Astrocyte (in vitro differentiated cells and primary cell): Measurements from ENCODE around the gene FTO.

Experiments
- EZH2 ChIP-seq: IDR thresholded peaks from 2 replicates; pipeline ENCODE4 v1.6.1; 2012; ENCODE audit warnings: mild to moderate bottlenecking, low read length, inconsistent platforms; ENCODE audit not compliant: insufficient read depth
- TF ChIP-seq, protein P1 (sequence below): IDR thresholded peaks from 2 replicates; pipeline ENCODE4 v1.5.1; 2011; ENCODE audit warnings: low read depth, mild to moderate bottlenecking, inconsistent platforms, low read length, moderate library complexity; ENCODE audit not compliant: insufficient read depth

DNA sequence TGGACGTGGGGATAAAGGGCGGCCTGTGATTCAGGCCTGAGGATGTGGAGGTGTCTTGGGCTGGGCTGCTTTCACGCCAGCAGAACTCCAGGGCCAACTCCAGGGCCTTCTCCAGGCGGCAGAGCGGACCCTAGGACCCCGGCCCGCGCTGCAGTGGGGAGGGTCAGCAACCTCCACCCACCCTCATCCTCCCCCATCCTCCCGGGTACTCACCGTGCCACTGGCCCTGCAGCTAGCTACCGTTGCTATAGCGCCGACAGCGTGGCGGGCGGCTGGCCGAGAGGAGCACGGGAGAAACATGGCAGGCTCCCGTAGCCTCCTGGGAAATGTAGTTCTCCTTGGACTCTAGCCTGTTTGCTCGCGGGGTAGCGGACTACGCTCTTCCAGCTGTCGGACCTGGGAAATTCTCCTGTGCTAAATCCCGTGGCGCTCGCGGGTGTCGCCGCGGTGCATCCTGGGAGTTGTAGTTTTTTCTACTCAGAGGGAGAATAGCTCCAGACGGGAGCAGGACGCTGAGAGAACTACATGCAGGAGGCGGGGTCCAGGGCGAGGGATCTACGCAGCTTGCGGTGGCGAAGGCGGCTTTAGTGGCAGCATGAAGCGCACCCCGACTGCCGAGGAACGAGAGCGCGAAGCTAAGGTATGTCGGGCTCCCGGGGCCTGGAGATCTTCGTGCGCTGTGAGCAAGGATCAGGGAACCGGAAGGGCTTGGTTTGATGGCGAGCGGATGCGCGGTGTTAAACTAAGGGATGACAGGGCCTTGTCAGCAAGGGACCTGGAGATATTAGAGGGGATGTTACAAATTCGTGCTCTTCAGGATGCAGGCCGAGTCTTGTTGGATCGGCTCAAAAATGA is at the start of gene FTO, which contains the start of gene RPGRIP1L:
- TF ChIP-seq EZH2 = no peak
- TF ChIP-seq, protein P1, sequence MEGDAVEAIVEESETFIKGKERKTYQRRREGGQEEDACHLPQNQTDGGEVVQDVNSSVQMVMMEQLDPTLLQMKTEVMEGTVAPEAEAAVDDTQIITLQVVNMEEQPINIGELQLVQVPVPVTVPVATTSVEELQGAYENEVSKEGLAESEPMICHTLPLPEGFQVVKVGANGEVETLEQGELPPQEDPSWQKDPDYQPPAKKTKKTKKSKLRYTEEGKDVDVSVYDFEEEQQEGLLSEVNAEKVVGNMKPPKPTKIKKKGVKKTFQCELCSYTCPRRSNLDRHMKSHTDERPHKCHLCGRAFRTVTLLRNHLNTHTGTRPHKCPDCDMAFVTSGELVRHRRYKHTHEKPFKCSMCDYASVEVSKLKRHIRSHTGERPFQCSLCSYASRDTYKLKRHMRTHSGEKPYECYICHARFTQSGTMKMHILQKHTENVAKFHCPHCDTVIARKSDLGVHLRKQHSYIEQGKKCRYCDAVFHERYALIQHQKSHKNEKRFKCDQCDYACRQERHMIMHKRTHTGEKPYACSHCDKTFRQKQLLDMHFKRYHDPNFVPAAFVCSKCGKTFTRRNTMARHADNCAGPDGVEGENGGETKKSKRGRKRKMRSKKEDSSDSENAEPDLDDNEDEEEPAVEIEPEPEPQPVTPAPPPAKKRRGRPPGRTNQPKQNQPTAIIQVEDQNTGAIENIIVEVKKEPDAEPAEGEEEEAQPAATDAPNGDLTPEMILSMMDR = no peak
